H1 (cell line): ENCODE measurements around the gene THAP9. TPM values are rescaled to one million over a fixed set of nuclear protein-coding genes. Genes with fewer than 3 reads are reported as not detected.
A peak's percentile ranks its signal among the peaks of the same experiment; 100 is the strongest.

Source experiments
- CTCF ChIA-PET: fragments of 300-600 bp; sonication (Branson Sonifier 250); formaldehyde crosslinking; loops from one replicate; lab custom pipeline; 2021; ENCODE audit not compliant: partially characterized antibody; lab: Charles Lee
- POLR2A ChIA-PET: fragments of 300-600 bp; sonication (Branson Sonifier 250); formaldehyde crosslinking; loops from one replicate; lab custom pipeline; 2021; ENCODE audit warnings: inconsistent platforms; ENCODE audit not compliant: partially characterized antibody; lab: Charles Lee
- DNase-seq, 2 experiments: peaks; one replicate each; pipeline versions ENCODE4 v3.0.0 to v3.0.0-alpha.2; 2010 to 2022; ENCODE audit warnings: low spot score in 2 of 2, low read depth in 1 of 2, mixed read lengths in 1 of 2
- FAIRE-seq: peaks from 2 replicates; lab custom pipeline; 2011; peaks lifted over from hg19 to GRCh38; lab: Jason Lieb, UNC
- H2AFZ ChIP-seq: 2 replicates; pipeline ENCODE4 v1.8.1; 2012; ENCODE audit warnings: low read length, inconsistent platforms
- H2AK5ac ChIP-seq: 2 replicates; pipeline ENCODE4 v1.6.1; 2013; ENCODE audit warnings: low read depth, low read length
- H2BK120ac ChIP-seq: replicated peaks from 2 replicates; pipeline ENCODE3; 2013; ENCODE audit warnings: low read depth, low read length, inconsistent platforms
- H2BK12ac ChIP-seq: 2 replicates; pipeline ENCODE4 v1.6.1; 2013; ENCODE audit warnings: low read depth, low read length
- H2BK15ac ChIP-seq: 2 replicates; pipeline ENCODE4 v1.6.1; 2013; ENCODE audit warnings: low read length
- H2BK20ac ChIP-seq: 2 replicates; pipeline ENCODE4 v1.6.1; 2013; ENCODE audit warnings: low read length
- H2BK5ac ChIP-seq: 2 replicates; pipeline ENCODE4 v1.6.1; 2013; ENCODE audit warnings: low read depth, low read length
- H3K14ac ChIP-seq: 2 replicates; pipeline ENCODE4 v1.6.1; 2013; ENCODE audit warnings: inconsistent platforms; ENCODE audit not compliant: insufficient read length
- H3K18ac ChIP-seq: 2 replicates; pipeline ENCODE4 v1.6.1; 2013; ENCODE audit warnings: low read length; ENCODE audit errors: extremely low read depth
- H3K23ac ChIP-seq: 2 replicates; pipeline ENCODE4 v1.6.1; 2013; ENCODE audit warnings: inconsistent platforms; ENCODE audit not compliant: insufficient read length
- H3K23me2 ChIP-seq: 2 replicates; pipeline ENCODE4 v1.6.1; 2013; ENCODE audit warnings: low read depth, low read length
- H3K27ac ChIP-seq: 2 replicates; pipeline ENCODE4 v1.6.1; 2011; ENCODE audit warnings: low read depth, low read length, inconsistent platforms
- H3K27me3 ChIP-seq, 4 experiments: replicated peaks in 1 of 4; 1 replicate in 1 of 4; 2 replicates in 3 of 4; pipeline versions ENCODE4 v1.6.1 to v1.8.1; 2011 to 2013; ENCODE audit warnings: low read length in 3 of 4, mild to moderate bottlenecking in 3 of 4, inconsistent platforms in 2 of 4, mixed read lengths in 2 of 4, moderate library complexity in 1 of 4; ENCODE audit not compliant: control insufficient read depth in 3 of 4, insufficient read depth in 3 of 4; ENCODE audit errors: extremely low read depth in 1 of 4
- H3K36me3 ChIP-seq, 4 experiments: 2 replicates each; pipeline versions ENCODE4 v1.6.1 to v1.8.1; 2011 to 2013; ENCODE audit warnings: mild to moderate bottlenecking in 4 of 4, low read length in 3 of 4, moderate library complexity in 2 of 4, control low read depth in 1 of 4, inconsistent platforms in 1 of 4; ENCODE audit not compliant: insufficient read depth in 4 of 4, control insufficient read depth in 2 of 4
- H3K4ac ChIP-seq: replicated peaks from 2 replicates; pipeline ENCODE3; 2013; ENCODE audit warnings: low read length, low read depth, mixed read lengths, inconsistent platforms; ENCODE audit not compliant: insufficient read length
- H3K4me1 ChIP-seq, 4 experiments: replicated peaks in 1 of 4; 1 replicate in 1 of 4; 2 replicates in 3 of 4; pipeline versions ENCODE4 v1.6.1 to v1.8.1; 2011 to 2013; ENCODE audit warnings: low read length in 3 of 4, inconsistent platforms in 2 of 4, mixed read lengths in 1 of 4; ENCODE audit not compliant: insufficient read depth in 4 of 4, control insufficient read depth in 3 of 4
- H3K4me2 ChIP-seq, 2 experiments: 2 replicates each; pipeline versions ENCODE4 v1.6.1 to v1.8.1; 2011 to 2013; ENCODE audit warnings: low read depth in 2 of 2, low read length in 2 of 2, control low read depth in 1 of 2, inconsistent platforms in 1 of 2, mild to moderate bottlenecking in 1 of 2; ENCODE audit not compliant: insufficient read depth in 1 of 2
- H3K4me3 ChIP-seq, 4 experiments: fragments of 200-600, 300-600 bp in 1 of 4; sonication (generic), shearing (Covaris generic), sonication (Bioruptor Twin) in 1 of 4; 2 replicates each; pipeline versions ENCODE4 v1.5.1 to v1.8.1; 2011 to 2016; ENCODE audit warnings: low read length in 4 of 4, low read depth in 3 of 4, control low read depth in 2 of 4, inconsistent platforms in 2 of 4, mild to moderate bottlenecking in 2 of 4, mixed read lengths in 1 of 4, moderate library complexity in 1 of 4; ENCODE audit not compliant: insufficient read depth in 2 of 4; ENCODE audit errors: extremely low read depth in 1 of 4
- H3K56ac ChIP-seq: replicated peaks from 2 replicates; pipeline ENCODE3; 2013; ENCODE audit warnings: low read depth, mild to moderate bottlenecking, mixed read lengths, low read length, inconsistent platforms; ENCODE audit not compliant: insufficient read length
- H3K79me1 ChIP-seq: 2 replicates; pipeline ENCODE4 v1.6.1; 2013; ENCODE audit warnings: low read depth, low read length, control low read depth
- H3K79me2 ChIP-seq, 2 experiments: 2 replicates each; pipeline versions ENCODE4 v1.6.1 to v1.8.1; 2012 to 2013; ENCODE audit warnings: low read length in 2 of 2, mild to moderate bottlenecking in 2 of 2, inconsistent platforms in 1 of 2; ENCODE audit not compliant: insufficient read depth in 2 of 2, control insufficient read depth in 1 of 2
- H3K9ac ChIP-seq, 4 experiments: replicated peaks in 1 of 4; 1 replicate in 1 of 4; 2 replicates in 3 of 4; pipeline versions ENCODE4 v1.6.1 to v1.8.1; 2011 to 2013; ENCODE audit warnings: low read depth in 3 of 4, low read length in 3 of 4, control low read depth in 2 of 4, mild to moderate bottlenecking in 2 of 4, moderate library complexity in 2 of 4, inconsistent platforms in 1 of 4; ENCODE audit errors: extremely low read depth in 1 of 4
- H3K9me3 ChIP-seq, 2 experiments: 2 replicates each; pipeline versions ENCODE4 v1.6.1 to v1.8.1; 2012 to 2013; ENCODE audit warnings: mild to moderate bottlenecking in 2 of 2, moderate library complexity in 2 of 2, control low read depth in 1 of 2, inconsistent platforms in 1 of 2, low read depth in 1 of 2, low read length in 1 of 2, mixed read lengths in 1 of 2; ENCODE audit not compliant: insufficient read depth in 2 of 2
- H4K20me1 ChIP-seq, 2 experiments: replicated peaks in 1 of 2; 2 replicates each; pipeline versions ENCODE3 to v1.8.1; 2011 to 2013; ENCODE audit warnings: inconsistent platforms in 2 of 2, low read length in 2 of 2, mild to moderate bottlenecking in 1 of 2; ENCODE audit not compliant: insufficient read depth in 2 of 2, control insufficient read depth in 1 of 2
- H4K5ac ChIP-seq: 2 replicates; pipeline ENCODE4 v1.6.1; 2013; ENCODE audit warnings: low read length, low read depth, mixed read lengths, inconsistent platforms; ENCODE audit not compliant: insufficient read length
- H4K8ac ChIP-seq: 2 replicates; pipeline ENCODE4 v1.8.0; 2013; ENCODE audit warnings: mild to moderate bottlenecking, moderate library complexity, low read length, inconsistent platforms; ENCODE audit not compliant: insufficient read depth; ENCODE audit errors: extremely low read depth
- H4K91ac ChIP-seq: replicated peaks from 2 replicates; pipeline ENCODE3; 2013; ENCODE audit warnings: low read length, mixed read lengths, inconsistent platforms; ENCODE audit not compliant: insufficient read length
- ASH2L ChIP-seq: fragments of 200-600, 300-600 bp; sonication (generic); IDR thresholded peaks from one replicate; pipeline ENCODE4 v1.7.1; 2017; ENCODE audit warnings: low read length
- CHD1 ChIP-seq: IDR thresholded peaks from 2 replicates; pipeline ENCODE4 v1.6.1; 2012; ENCODE audit warnings: low read depth, low read length, improper control_type of control experiment
- CREB1 ChIP-seq: IDR thresholded peaks from 2 replicates; pipeline ENCODE4 v1.6.1; 2012; ENCODE audit warnings: inconsistent platforms
- KDM1A ChIP-seq: fragments of 200-600, 300-600 bp; sonication (generic); IDR thresholded peaks from 2 replicates; pipeline ENCODE4 v1.7.1; 2016; ENCODE audit warnings: mild to moderate bottlenecking, low read length, borderline replicate concordance
- KDM4A ChIP-seq: IDR thresholded peaks from one replicate; pipeline ENCODE4 v1.7.1; 2012; ENCODE audit warnings: low read depth, mild to moderate bottlenecking, moderate library complexity, low read length, inconsistent platforms; ENCODE audit not compliant: severe bottlenecking
- SAP30 ChIP-seq: fragments of 300-600 bp; sonication (generic); IDR thresholded peaks from 2 replicates; pipeline ENCODE4 v1.7.1; 2012; ENCODE audit warnings: low read length, moderate library complexity, mild to moderate bottlenecking, inconsistent platforms; ENCODE audit not compliant: insufficient read depth, insufficient replicate concordance
- SIN3A ChIP-seq, 2 experiments: IDR thresholded peaks in 1 of 2; conservative IDR thresholded peaks in 1 of 2; 2 replicates each; pipeline ENCODE4 v1.6.1; 2011 to 2012; ENCODE audit warnings: low read length in 2 of 2, improper control_type of control experiment in 1 of 2, low read depth in 1 of 2, mild to moderate bottlenecking in 1 of 2
- WGBS, 2 experiments: shearing (Covaris generic) in 1 of 2; methylation state at CpG; one replicate each; pipeline versions ENCODE4 v1.1.6 to v1.1.7; 2013 to 2015; ENCODE audit warnings: low lambda C conversion rate in 2 of 2, mixed read lengths in 2 of 2, inconsistent platforms in 1 of 2, low coverage in 1 of 2, missing lambda C conversion rate in 1 of 2; ENCODE audit not compliant: insufficient replicate concordance in 2 of 2, insufficient coverage in 1 of 2, insufficient read length in 1 of 2; ENCODE audit errors: extremely low coverage in 1 of 2, missing lambda C conversion rate in 1 of 2; 5-methylcytosine and 5-hydroxymethylcytosine counted together
- polyA plus RNA-seq, 7 experiments: library from polyadenylated mRNA; depleted of rRNA in 3 of 7; stranded (reverse) in 5 of 7; unstranded in 2 of 7; fragments of >200 nt in 5 of 7; fragments of 200-250 nt in 2 of 7; gene quantifications; 1 replicate in 5 of 7; 2 replicates in 1 of 7; 4 replicates in 1 of 7; pipeline versions ENCODE4 v1.2.1 to v1.2.3, GENCODE V29; 2011 to 2013; ENCODE audit warnings: missing spikeins in 2 of 7, mixed read lengths in 2 of 7
- total RNA-seq: library from RNA; stranded (reverse); fragmentation: NEBNext Ultra II Directional; extraction: Animal tissue kit (Norgen Biotek cat#: 25700); gene quantifications from 2 replicates; pipeline ENCODE4 v1.2.1, GENCODE V29; 2021

The THAP9 gene
- total and polyA plus RNA-seq, 2 of the 8 experiments (the other 6 are each of a cell fraction or from before 2014, with no cell fraction given): 6.1 to 13.2 TPM

- H2BK12ac ChIP-seq: peak overlapping the region; percentile 85; the same call in 1 of the 2 replicates
- no peak overlapping the region for H2BK15ac ChIP-seq
- H4K91ac ChIP-seq: peak overlapping the region; percentile 42
- H3K14ac ChIP-seq: no peak overlapping the region
- peaks cover 3 to 8% of the 10 kb centered on the region in 2 experiments for H4K20me1 ChIP-seq
- H4K5ac ChIP-seq: peak overlapping the region; percentile 25
- H3K18ac ChIP-seq: peak overlapping the region; percentile 55
- no peak overlapping the region for H3K23ac ChIP-seq
- DNase-seq (no peak), FAIRE-seq (no peak)
- H2BK5ac ChIP-seq: peak overlapping the region; percentile 78
- peak overlapping the region; percentile 81 to 97 (median 89) for H3K4me3 ChIP-seq
- H3K4me1 ChIP-seq: peaks cover 0 to 2% (median 0%) of the 10 kb centered on the region in 4 experiments; a peak in 1 of 7 replicates
- peaks cover 10% of the 10 kb centered on the region for H3K23me2 ChIP-seq
- peak overlapping the region; percentile 45 for H2AFZ ChIP-seq
- no peak overlapping the region for H2BK120ac ChIP-seq
- H3K36me3 ChIP-seq: peaks cover 0 to 45% (median 12%) of the 10 kb centered on the region in 4 experiments; a peak in 7 of 8 replicates
- CTCF ChIA-PET: interaction anchor here (1.0 to 1.2 kb wide), 2 partner anchors 8 to 48 kb away, joined by 3 to 4 read pairs; no protein-coding TSS in a partner anchor
- no peaks in the 10 kb centered on the region for H3K79me1 ChIP-seq
- H4K8ac ChIP-seq: peak overlapping the region; percentile 91; the same call in 1 of the 2 replicates
- H3K56ac ChIP-seq: no peak overlapping the region
- H3K79me2 ChIP-seq: peaks cover 20 to 78% of the 10 kb centered on the region in 2 experiments
- TF ChIP-seq CHD1: peak; percentile 60; the same call in 1 of the 2 replicates
- peak; percentile 73 for TF ChIP-seq ASH2L
- no peak for TF ChIP-seq KDM1A
- no peak for TF ChIP-seq CREB1
- TF ChIP-seq SAP30: no peak
- TF ChIP-seq KDM4A: no peak
- 0 out of 4 replicates have a peak, but pooled peaks of 1 of the 2 experiments have one; percentile 36 for TF ChIP-seq SIN3A (conservative IDR thresholded peaks at IDR 0.05 in 1 of 2, IDR thresholded peaks at IDR 0.05 in 1 of 2; ENCODE audit: low read depth in 1 of 2, low read length in 2 of 2)
- no peaks in the 10 kb centered on the region for H3K9me3 ChIP-seq
- peak overlapping the region; percentile 80 for H3K27ac ChIP-seq
- H3K27me3 ChIP-seq: no peaks in the 10 kb centered on the region
- H2BK20ac ChIP-seq: no peak overlapping the region
- WGBS, 2 experiments: 2% methylated on average over 14 of the region's 14 CpGs; no CpG with 5 or more reads in 1 of the 2 experiments
- POLR2A ChIA-PET: interaction anchor here (1.0 to 6.8 kb wide), 20 partner anchors 11 to 555 kb away, joined by 3 to 86 read pairs (median 5); partner anchors contain the start of genes COPS4, HELQ, LIN54 and SEC31A
- peak overlapping the region; percentile 0; the same call in 1 of the 2 replicates for H2AK5ac ChIP-seq
- peak overlapping the region; percentile 40 for H3K4ac ChIP-seq
- H3K4me2 ChIP-seq: peak overlapping the region; percentile 75 to 84
- peak overlapping the region in 3 of 4 experiments; percentile 80 to 99 (median 84); a peak in 6 of 7 replicates for H3K9ac ChIP-seq
Observed at GRCh38 chr4:82900066-82900410, 497 bp upstream of the THAP9 start.
